ENCODE data around the gene TMEM40.

DNA sequence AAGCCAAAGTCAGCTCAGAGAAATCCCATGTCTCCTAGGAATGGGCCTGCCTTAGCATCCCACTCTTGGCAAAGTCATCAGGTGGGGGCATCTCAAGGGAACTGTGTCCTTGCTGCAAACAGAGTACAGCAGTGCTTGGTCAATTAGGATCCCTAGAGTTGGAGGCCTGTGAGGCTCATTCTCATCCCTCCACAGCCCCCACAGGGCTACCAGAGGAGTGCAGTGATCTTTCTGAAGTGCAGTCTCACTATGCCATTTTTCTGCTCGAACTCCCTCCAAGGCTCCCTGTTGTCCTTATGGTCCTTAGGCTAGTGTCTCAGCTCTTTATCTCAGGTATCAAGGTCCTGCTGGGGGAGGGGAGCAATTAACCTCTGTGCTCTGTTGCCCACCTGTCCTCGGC lies 31.1 kb downstream of the TMEM40 start:
- TF ChIP-seq POLR2A (IDR thresholded peaks at IDR 0.05) = no peak
- TF ChIP-seq, protein P1, sequence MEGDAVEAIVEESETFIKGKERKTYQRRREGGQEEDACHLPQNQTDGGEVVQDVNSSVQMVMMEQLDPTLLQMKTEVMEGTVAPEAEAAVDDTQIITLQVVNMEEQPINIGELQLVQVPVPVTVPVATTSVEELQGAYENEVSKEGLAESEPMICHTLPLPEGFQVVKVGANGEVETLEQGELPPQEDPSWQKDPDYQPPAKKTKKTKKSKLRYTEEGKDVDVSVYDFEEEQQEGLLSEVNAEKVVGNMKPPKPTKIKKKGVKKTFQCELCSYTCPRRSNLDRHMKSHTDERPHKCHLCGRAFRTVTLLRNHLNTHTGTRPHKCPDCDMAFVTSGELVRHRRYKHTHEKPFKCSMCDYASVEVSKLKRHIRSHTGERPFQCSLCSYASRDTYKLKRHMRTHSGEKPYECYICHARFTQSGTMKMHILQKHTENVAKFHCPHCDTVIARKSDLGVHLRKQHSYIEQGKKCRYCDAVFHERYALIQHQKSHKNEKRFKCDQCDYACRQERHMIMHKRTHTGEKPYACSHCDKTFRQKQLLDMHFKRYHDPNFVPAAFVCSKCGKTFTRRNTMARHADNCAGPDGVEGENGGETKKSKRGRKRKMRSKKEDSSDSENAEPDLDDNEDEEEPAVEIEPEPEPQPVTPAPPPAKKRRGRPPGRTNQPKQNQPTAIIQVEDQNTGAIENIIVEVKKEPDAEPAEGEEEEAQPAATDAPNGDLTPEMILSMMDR (IDR thresholded peaks at IDR 0.05) = no peak

Data from thyroid gland (tissue), 4 donors.